ENCODE measurements around the gene BCL2L1.

Gene BCL2L1

GRCh38 chr20:31708736-31709534 is 13.7 kb downstream of the BCL2L1 start:
- no peak for DNase-seq

- DNase-seq, result no peak
Observed at GRCh38 chr20:31707994-31708735, 14.5 kb downstream of the BCL2L1 start.

- no peak for DNase-seq
Observed at GRCh38 chr20:31707258-31707615, 15.4 kb downstream of the BCL2L1 start.

GRCh38 chr20:31706607-31707257 is 15.9 kb downstream of the BCL2L1 start:
- no peak for DNase-seq

- no peak for DNase-seq
Observed at GRCh38 chr20:31705598-31706597, 16.8 kb downstream of the BCL2L1 start.

GRCh38 chr20:31705191-31705590 is 17.5 kb downstream of the BCL2L1 start:
- DNase-seq, result no peak

- no peak for DNase-seq
Observed at GRCh38 chr20:31704225-31705119, 18.2 kb downstream of the BCL2L1 start.

GRCh38 chr20:31701591-31701990 is 21.1 kb downstream of the BCL2L1 start:
- no peak for DNase-seq

- DNase-seq, result no peak
Observed at GRCh38 chr20:31700747-31701146, 21.9 kb downstream of the BCL2L1 start.

- DNase-seq, result no peak
Observed at GRCh38 chr20:31699801-31700728, 22.6 kb downstream of the BCL2L1 start.

- DNase-seq, result no peak
Observed at GRCh38 chr20:31698803-31699718, 23.6 kb downstream of the BCL2L1 start.

GRCh38 chr20:31698243-31698802 is 24.3 kb downstream of the BCL2L1 start:
- no peak for DNase-seq

GRCh38 chr20:31695849-31696804 is 26.5 kb downstream of the BCL2L1 start:
- DNase-seq, result no peak

GRCh38 chr20:31694842-31695593 is 27.6 kb downstream of the BCL2L1 start:
- no peak for DNase-seq

- no peak for DNase-seq
Observed at GRCh38 chr20:31693987-31694661, 28.5 kb downstream of the BCL2L1 start.

GRCh38 chr20:31693402-31693801 is 29.3 kb downstream of the BCL2L1 start:
- DNase-seq, result no peak

All from CD4-positive, alpha-beta T cell treated with Interleukin-17A for 1 hour (primary cell).